ENCODE results near the gene BAZ2A.

The BAZ2A gene

DNA sequence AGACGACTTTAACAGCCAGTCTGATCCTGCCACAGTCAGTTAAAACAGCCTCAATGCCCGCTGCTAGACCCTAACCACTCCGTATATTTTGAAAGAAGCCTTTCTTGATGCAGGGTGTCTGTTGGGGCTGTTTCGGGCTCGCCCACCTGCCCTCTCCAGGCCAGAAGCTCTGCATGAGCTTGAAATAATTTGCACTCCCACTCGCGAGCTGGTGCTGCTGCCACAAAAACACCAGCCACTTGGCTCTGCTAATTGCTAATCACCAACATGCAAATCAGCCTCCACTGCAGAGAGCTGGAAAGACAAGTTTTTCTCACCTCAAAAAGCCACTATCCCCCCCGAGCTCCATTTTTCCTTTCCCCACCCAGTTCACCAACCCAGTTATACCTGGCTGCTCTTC is 15.5 kb downstream of the BAZ2A start:
- Histone ChIP-seq H3K27ac (ENCODE audit: low read length) (no peak overlapping the region), H3K9me3 (ENCODE audit: insufficient read depth, low read depth, low read length) (no peaks in the 10 kb centered on the region), H3K27me3 (ENCODE audit: insufficient read depth, low read length) (no peaks in the 10 kb centered on the region), H3K4me3 (ENCODE audit: low read length) (no peak overlapping the region), H3K9ac (ENCODE audit: low read depth, low read length) (no peak overlapping the region), H3K36me3 (ENCODE audit: insufficient read depth, low read depth, low read length) (peaks cover 84% of the 10 kb centered on the region), H3K4me1 (ENCODE audit: insufficient read depth, low read length) (no peaks in the 10 kb centered on the region)

DNA sequence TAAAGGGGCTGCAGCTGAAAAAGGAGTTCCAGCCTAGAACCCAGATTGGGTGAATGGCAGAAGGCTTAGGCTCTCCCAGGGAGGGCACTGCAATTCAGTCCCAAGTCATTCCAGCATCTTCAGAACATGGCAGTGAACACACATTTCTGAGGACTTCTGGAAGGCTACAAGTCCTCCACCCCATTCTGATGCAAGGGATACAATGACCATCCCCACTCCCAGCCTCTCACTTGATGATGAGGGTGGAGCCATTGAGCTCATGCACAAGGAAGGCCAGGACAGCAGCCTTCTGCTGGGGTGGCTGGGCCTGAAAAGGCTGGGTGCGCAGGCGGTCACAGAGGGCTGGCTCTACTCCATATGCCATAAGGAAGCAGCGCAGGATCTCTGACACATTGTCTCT is 25.8 kb downstream of the BAZ2A start:
- Histone ChIP-seq H3K27me3 (ENCODE audit: insufficient read depth, low read length) (no peaks in the 10 kb centered on the region), H3K4me3 (ENCODE audit: low read length) (no peak overlapping the region), H3K36me3 (ENCODE audit: insufficient read depth, low read depth, low read length) (peaks cover 94% of the 10 kb centered on the region), H3K27ac (ENCODE audit: low read length) (no peak overlapping the region), H3K4me1 (ENCODE audit: insufficient read depth, low read length) (no peaks in the 10 kb centered on the region), H3K9ac (ENCODE audit: low read depth, low read length) (no peak overlapping the region), H3K9me3 (ENCODE audit: insufficient read depth, low read depth, low read length) (no peaks in the 10 kb centered on the region)

DNA sequence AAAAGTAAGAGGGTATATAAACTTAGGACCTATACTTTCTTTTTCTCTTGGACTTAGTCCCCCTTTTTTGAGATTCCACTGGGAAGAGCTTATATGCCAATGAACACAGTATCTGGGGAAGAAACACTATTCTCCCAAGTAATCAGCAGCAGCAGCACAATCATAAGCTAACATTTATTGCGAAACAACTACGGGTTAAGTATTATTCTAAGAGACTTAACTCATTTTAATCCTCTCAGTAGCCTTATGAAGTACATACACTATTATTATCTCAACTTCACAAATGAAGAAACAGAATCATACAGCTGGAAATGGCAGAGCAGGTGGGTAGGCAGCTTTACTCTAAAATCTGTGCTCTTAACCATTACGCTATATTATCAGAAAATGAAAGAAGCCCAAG is 27.9 kb downstream of the BAZ2A start:
- Histone ChIP-seq H3K27ac (ENCODE audit: low read length) (no peak overlapping the region), H3K9me3 (ENCODE audit: insufficient read depth, low read depth, low read length) (no peaks in the 10 kb centered on the region), H3K27me3 (ENCODE audit: insufficient read depth, low read length) (no peaks in the 10 kb centered on the region), H3K4me3 (ENCODE audit: low read length) (no peak overlapping the region), H3K4me1 (ENCODE audit: insufficient read depth, low read length) (no peaks in the 10 kb centered on the region), H3K9ac (ENCODE audit: low read depth, low read length) (no peak overlapping the region), H3K36me3 (ENCODE audit: insufficient read depth, low read depth, low read length) (peaks cover 100% of the 10 kb centered on the region)

DNA sequence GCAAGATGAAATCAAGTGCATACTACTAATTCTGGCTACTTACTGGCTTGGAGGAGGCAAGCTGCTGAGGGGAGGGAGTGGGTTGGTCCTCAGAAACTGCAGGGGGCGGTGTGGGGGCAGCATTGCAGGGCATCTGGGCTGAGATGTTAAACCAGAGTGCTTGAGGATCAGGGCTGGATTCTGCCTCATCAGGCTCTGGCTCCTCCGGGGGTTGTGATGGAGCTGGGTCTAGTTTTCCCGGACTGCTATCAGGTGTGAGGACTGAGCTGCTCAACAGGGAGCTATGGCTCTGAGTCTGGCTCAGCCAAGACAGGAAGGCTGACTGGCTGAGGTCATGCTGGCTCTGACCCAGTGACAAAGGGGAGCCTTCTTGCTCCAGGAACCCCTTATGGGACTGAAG is 28.6 kb downstream of the BAZ2A start:
- H3K27me3 ChIP-seq (ENCODE audit: insufficient read depth, low read length): no peaks in the 10 kb centered on the region
- H3K9me3 ChIP-seq (ENCODE audit: insufficient read depth, low read depth, low read length): no peaks in the 10 kb centered on the region
- H3K36me3 ChIP-seq (ENCODE audit: insufficient read depth, low read depth, low read length): peaks cover 94% of the 10 kb centered on the region

DNA sequence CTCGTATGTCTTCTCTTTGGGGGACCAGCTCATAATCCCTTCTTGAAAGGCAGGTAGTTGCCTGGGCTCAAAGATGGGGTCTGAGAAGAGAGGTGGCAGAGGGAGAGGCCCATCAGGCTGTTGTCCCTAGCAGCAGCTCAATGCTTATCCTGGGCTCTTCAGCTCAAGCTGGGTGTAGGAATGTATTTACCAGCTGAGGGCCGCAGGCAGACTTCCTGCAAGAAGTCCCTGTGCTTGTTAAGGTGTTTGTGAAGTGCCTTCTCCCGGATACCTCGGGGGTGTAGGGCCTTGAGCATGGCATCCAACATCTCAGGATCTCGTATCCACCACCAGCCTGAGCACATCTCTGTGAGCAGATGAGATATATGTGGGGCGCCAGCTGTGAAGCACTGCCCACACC is 29.4 kb downstream of the BAZ2A start:
- H3K27me3 ChIP-seq (ENCODE audit: insufficient read depth, low read length): no peaks in the 10 kb centered on the region
- peaks cover 92% of the 10 kb centered on the region for H3K36me3 ChIP-seq (ENCODE audit: insufficient read depth, low read depth, low read length)

More for the DNA sequence above, 28.6 kb downstream of the BAZ2A start:
- Histone ChIP-seq H3K27ac (ENCODE audit: low read length) (no peak overlapping the region), H3K4me1 (ENCODE audit: insufficient read depth, low read length) (no peaks in the 10 kb centered on the region), H3K9ac (ENCODE audit: low read depth, low read length) (no peak overlapping the region), H3K4me3 (ENCODE audit: low read length) (no peak overlapping the region)

DNA sequence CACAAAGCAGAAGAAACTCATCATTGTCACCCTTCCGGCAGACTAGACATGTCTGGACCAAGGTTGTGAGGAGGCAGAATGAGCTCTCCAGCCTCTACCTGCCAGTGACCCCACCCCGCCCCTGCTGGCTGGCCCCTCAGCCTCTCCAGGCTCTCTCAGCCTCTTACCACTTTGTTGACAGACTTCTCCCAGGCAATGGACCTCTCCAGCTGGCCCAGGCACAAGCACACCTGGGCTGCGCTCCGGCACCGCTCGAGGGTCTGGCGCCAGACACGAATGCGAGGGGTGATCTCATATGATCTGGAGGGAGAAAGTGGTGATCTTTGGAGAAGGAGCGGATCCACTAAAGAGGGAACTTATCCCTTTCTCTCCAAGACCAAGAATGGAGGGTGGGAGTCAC is 30.3 kb downstream of the BAZ2A start:
- H3K36me3 ChIP-seq (ENCODE audit: insufficient read depth, low read depth, low read length): peaks cover 85% of the 10 kb centered on the region

More for the DNA sequence above, 29.4 kb downstream of the BAZ2A start:
- Histone ChIP-seq H3K9me3 (ENCODE audit: insufficient read depth, low read depth, low read length) (no peaks in the 10 kb centered on the region), H3K4me3 (ENCODE audit: low read length) (no peak overlapping the region), H3K4me1 (ENCODE audit: insufficient read depth, low read length) (no peaks in the 10 kb centered on the region), H3K9ac (ENCODE audit: low read depth, low read length) (no peak overlapping the region), H3K27ac (ENCODE audit: low read length) (no peak overlapping the region)

DNA sequence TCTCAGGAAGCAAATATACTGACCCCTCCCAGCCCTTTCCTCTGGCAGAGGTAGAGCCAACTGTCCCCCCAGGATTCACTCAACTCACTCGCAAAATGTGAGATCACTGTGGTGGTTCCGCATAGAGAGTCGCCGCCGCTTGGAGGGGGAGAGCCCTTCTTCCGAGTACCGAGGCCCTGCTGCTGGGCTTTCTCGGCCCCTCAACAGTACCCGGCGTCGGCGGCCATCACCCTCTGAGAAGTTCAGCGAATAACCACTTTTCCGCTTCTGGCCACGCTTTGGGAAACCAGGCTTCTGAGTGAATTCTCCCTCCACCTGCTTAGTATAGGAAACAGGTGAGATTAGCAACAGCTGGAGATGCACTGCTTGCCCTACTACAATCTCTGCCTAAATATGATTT is 31.1 kb downstream of the BAZ2A start:
- no peaks in the 10 kb centered on the region for H3K27me3 ChIP-seq (ENCODE audit: insufficient read depth, low read length)
- peaks cover 2% of the 10 kb centered on the region; the same call in 1 of the 2 replicates for H3K4me1 ChIP-seq (ENCODE audit: insufficient read depth, low read length)
- no peak overlapping the region for H3K9ac ChIP-seq (ENCODE audit: low read depth, low read length)
- no peak overlapping the region for H3K27ac ChIP-seq (ENCODE audit: low read length)
- no peak overlapping the region for H3K4me3 ChIP-seq (ENCODE audit: low read length)
- no peaks in the 10 kb centered on the region for H3K9me3 ChIP-seq (ENCODE audit: insufficient read depth, low read depth, low read length)
- peaks cover 78% of the 10 kb centered on the region for H3K36me3 ChIP-seq (ENCODE audit: insufficient read depth, low read depth, low read length)

More for the DNA sequence above, 30.3 kb downstream of the BAZ2A start:
- no peak overlapping the region for H3K4me3 ChIP-seq (ENCODE audit: low read length)
- no peaks in the 10 kb centered on the region for H3K27me3 ChIP-seq (ENCODE audit: insufficient read depth, low read length)
- H3K9me3 ChIP-seq (ENCODE audit: insufficient read depth, low read depth, low read length): no peaks in the 10 kb centered on the region
- no peak overlapping the region for H3K9ac ChIP-seq (ENCODE audit: low read depth, low read length)
- H3K27ac ChIP-seq (ENCODE audit: low read length): no peak overlapping the region
- H3K4me1 ChIP-seq (ENCODE audit: insufficient read depth, low read length): no peaks in the 10 kb centered on the region

DNA sequence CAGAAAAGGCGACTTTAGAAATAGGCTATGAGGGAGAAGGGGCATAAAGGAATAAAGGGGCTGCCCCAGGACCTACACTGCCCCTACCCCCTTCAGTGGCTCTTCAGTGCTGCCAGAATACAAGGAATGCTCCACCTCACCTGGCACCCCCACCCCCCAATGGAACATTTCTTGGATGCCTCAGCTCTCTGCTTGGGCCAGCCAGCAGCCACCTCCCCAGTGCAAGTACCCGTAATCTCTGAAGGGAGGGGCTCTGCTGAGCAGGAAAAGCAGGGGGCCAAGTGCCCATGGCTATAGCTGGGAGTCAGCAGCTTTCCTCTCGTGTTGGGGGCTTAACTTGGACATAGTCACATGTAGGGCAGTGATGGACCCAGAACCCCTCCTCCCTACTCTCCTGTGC is 33.3 kb downstream of the BAZ2A start:
- Histone ChIP-seq H3K4me3 (ENCODE audit: low read length) (no peak overlapping the region), H3K4me1 (ENCODE audit: insufficient read depth, low read length) (peaks cover 2% of the 10 kb centered on the region; the same call in 1 of the 2 replicates), H3K36me3 (ENCODE audit: insufficient read depth, low read depth, low read length) (peaks cover 55% of the 10 kb centered on the region), H3K9ac (ENCODE audit: low read depth, low read length) (no peak overlapping the region), H3K27ac (ENCODE audit: low read length) (no peak overlapping the region), H3K9me3 (ENCODE audit: insufficient read depth, low read depth, low read length) (no peaks in the 10 kb centered on the region), H3K27me3 (ENCODE audit: insufficient read depth, low read length) (no peaks in the 10 kb centered on the region)

DNA sequence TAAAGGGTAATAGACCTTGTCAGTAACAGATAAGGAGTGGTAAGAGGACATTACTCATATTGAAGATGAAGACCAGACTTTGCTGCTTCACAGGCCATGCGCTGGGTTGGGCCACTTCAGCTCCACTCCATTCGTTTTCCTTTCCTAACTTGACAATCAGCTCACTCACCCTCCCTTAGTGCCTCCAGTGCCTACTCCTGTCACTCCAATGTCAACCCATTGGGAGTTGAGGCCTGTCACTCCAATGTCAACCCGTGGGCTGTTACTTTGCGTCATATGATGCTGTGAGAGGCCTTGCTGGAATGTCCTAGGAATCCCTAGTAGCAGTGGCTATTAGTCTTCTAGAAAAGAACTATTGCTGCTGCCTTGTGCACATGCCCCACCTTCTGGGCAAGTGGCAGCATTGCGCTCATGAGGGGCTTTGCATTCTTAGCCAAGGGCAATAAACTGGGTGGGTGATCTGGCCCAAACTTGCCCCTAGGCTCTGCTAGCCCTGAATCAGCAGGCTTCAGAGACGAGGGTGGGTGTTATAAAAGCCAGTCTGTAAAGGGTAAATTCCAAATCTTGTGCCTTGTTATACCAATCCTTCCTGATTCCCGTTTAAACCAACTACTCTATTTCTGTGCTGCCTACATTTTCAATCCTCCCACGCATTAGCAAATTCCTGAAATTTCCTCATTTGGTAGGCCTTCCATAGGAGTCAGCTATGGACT is 36.1 kb downstream of the BAZ2A start:
- H3K9ac ChIP-seq (ENCODE audit: low read depth, low read length): no peak overlapping the region
- peaks cover 5% of the 10 kb centered on the region for H3K4me1 ChIP-seq (ENCODE audit: insufficient read depth, low read length)
- no peaks in the 10 kb centered on the region for H3K27me3 ChIP-seq (ENCODE audit: insufficient read depth, low read length)
- H3K9me3 ChIP-seq (ENCODE audit: insufficient read depth, low read depth, low read length): no peaks in the 10 kb centered on the region
- H3K4me3 ChIP-seq (ENCODE audit: low read length): no peak overlapping the region
- no peak overlapping the region for H3K27ac ChIP-seq (ENCODE audit: low read length)
- peaks cover 32% of the 10 kb centered on the region for H3K36me3 ChIP-seq (ENCODE audit: insufficient read depth, low read depth, low read length)

DNA sequence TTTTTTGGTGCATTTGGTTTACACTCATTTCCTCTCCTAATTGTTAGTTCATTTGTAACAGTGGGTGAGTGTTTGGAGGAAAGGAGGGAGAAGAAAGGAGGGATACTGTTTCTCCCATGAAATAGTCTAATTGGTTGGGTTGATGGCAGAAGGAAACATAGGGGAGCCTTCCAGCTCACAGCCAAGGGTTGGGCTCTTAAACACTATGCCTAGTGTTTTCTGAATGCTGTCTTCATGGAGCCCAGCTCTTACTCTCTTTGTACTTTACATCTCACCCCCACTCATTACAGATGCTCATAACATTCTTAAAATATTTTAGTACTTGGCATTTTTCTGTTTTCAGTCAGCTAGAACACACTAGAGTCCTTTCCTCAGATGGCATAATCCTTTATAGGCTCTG is 38.2 kb downstream of the BAZ2A start:
- no peak overlapping the region for H3K27ac ChIP-seq (ENCODE audit: low read length)
- no peaks in the 10 kb centered on the region for H3K9me3 ChIP-seq (ENCODE audit: insufficient read depth, low read depth, low read length)
- H3K36me3 ChIP-seq (ENCODE audit: insufficient read depth, low read depth, low read length): peaks cover 22% of the 10 kb centered on the region
- H3K4me1 ChIP-seq (ENCODE audit: insufficient read depth, low read length): peaks cover 12% of the 10 kb centered on the region
- H3K4me3 ChIP-seq (ENCODE audit: low read length): no peak overlapping the region
- H3K27me3 ChIP-seq (ENCODE audit: insufficient read depth, low read length): no peaks in the 10 kb centered on the region
- H3K9ac ChIP-seq (ENCODE audit: low read depth, low read length): no peak overlapping the region

DNA sequence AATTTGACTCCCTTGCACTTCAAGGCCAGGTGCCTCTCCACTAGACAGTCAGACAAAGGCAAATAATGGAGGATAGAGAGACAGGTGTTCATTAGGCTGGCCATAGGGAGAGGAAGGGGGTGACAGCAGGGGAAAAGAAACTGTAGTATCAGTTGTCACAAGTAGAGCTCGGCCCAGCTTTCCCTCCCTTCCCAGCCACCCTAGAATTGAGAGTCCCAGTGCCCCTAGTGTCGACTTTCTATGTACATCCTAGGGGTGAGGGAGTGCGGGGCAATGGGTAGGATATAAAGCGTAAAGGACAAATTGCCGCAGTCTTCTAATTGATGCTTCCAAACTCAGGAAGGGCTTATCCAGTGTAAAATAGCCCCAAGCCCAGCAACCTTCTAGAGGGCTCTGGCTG is 39.0 kb downstream of the BAZ2A start:
- Histone ChIP-seq H3K27ac (ENCODE audit: low read length) (no peak overlapping the region), H3K9ac (ENCODE audit: low read depth, low read length) (no peak overlapping the region), H3K36me3 (ENCODE audit: insufficient read depth, low read depth, low read length) (peaks cover 20% of the 10 kb centered on the region), H3K9me3 (ENCODE audit: insufficient read depth, low read depth, low read length) (no peaks in the 10 kb centered on the region), H3K27me3 (ENCODE audit: insufficient read depth, low read length) (no peaks in the 10 kb centered on the region), H3K4me3 (ENCODE audit: low read length) (no peak overlapping the region), H3K4me1 (ENCODE audit: insufficient read depth, low read length) (peaks cover 12% of the 10 kb centered on the region)

DNA sequence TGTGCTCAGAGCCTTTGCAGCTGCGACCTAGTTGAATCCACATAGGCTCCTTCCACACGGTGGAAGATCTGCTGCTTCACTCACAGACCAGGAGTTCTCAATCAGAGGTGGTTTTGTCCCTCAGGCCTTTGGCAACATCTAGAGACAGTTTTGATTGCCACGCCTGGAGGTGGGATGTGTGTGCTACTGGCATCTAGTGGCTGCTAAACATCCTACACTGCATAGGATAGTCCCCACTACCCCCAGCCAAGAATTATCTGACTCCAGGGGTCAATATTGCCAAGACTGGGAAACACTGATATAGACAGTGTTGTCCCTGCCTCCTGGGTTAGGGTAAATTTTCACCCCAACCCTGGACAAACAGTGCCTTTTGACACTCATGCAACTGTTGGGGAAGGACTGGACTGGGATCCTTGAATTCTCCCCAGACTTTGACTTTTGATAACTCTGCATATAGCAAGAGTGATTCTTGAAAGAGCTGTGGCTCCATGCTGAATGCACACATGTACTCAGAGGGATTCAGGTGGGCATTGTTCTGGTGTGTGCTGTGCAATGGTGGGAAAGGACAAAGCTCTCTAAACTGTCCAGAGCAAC is 39.8 kb downstream of the BAZ2A start:
- H3K36me3 ChIP-seq (ENCODE audit: insufficient read depth, low read depth, low read length): peaks cover 14% of the 10 kb centered on the region; the same call in 1 of the 2 replicates

More for the DNA sequence above, 39.8 kb downstream of the BAZ2A start:
- no peaks in the 10 kb centered on the region for H3K9me3 ChIP-seq (ENCODE audit: insufficient read depth, low read depth, low read length)
- peaks cover 12% of the 10 kb centered on the region for H3K4me1 ChIP-seq (ENCODE audit: insufficient read depth, low read length)
- no peaks in the 10 kb centered on the region for H3K27me3 ChIP-seq (ENCODE audit: insufficient read depth, low read length)
- no peak overlapping the region for H3K9ac ChIP-seq (ENCODE audit: low read depth, low read length)
- no peak overlapping the region for H3K27ac ChIP-seq (ENCODE audit: low read length)
- no peak overlapping the region for H3K4me3 ChIP-seq (ENCODE audit: low read length)
